ENCODE results near the gene GAREM1. TPM values are rescaled to one million over a fixed set of nuclear protein-coding genes. Genes with fewer than 3 reads are reported as not detected.

Gene GAREM1
- total RNA-seq, 1 experiment from 2014 or later = 11.1 TPM

- 0 out of 2 replicates have a peak, but pooled peaks cover 4% of the 10 kb centered on the region for H3K79me2 ChIP-seq (ENCODE audit: insufficient read depth, low read length)
- H3K9me3 ChIP-seq (ENCODE audit: control insufficient read depth in 1 of 2, insufficient read depth in 1 of 2, low read depth in 1 of 2, low read length in 2 of 2) = no peaks in the 10 kb centered on the region
- no TSS peak for BruUV-seq (replicated peaks)
- CTCF ChIA-PET = no interaction called here
- no peak overlapping the region for H3K27ac ChIP-seq (ENCODE audit: low read depth, low read length)
- DNase-seq (ENCODE audit: low read depth, low spot score) (no peak), ATAC-seq (no peak)
- H3K27me3 ChIP-seq (ENCODE audit: insufficient read depth, low read length) = no peaks in the 10 kb centered on the region
- H3K4me3 ChIP-seq (replicated peaks in 1 of 2; ENCODE audit: low read depth in 1 of 2, low read length in 2 of 2) = no peak overlapping the region
- H4K20me1 ChIP-seq (ENCODE audit: insufficient read depth) = no peaks in the 10 kb centered on the region
- no peak for TF ChIP-seq SP1 (IDR thresholded peaks at IDR 0.05; ENCODE audit: low read depth)
- TF ChIP-seq EGR1 (IDR thresholded peaks at IDR 0.05; ENCODE audit: low read depth) = no peak
- TF ChIP-seq REST (IDR thresholded peaks at IDR 0.05; ENCODE audit: low read depth) = no peak
- no peak overlapping the region for H3K9ac ChIP-seq (ENCODE audit: low read length)
- H3K36me3 ChIP-seq (ENCODE audit: control insufficient read depth in 1 of 2, insufficient read depth in 2 of 2, low read length in 2 of 2) = no peaks in the 10 kb centered on the region
- H2AFZ ChIP-seq (ENCODE audit: low read depth, low read length, poor library complexity, severe bottlenecking) = no peak overlapping the region
- no peaks in the 10 kb centered on the region for H3K9me2 ChIP-seq (ENCODE audit: insufficient read depth)
- POLR2A ChIA-PET = no interaction called here
- H3K4me1 ChIP-seq (ENCODE audit: control insufficient read depth in 1 of 2, insufficient read depth in 2 of 2, low read length in 2 of 2) = no peaks in the 10 kb centered on the region
- RAD21 ChIA-PET (ENCODE audit: low non-redundant PET in 1 of 2, low total read pairs in 2 of 2, uncharacterized antibody in 2 of 2, unreplicated experiment in 2 of 2) = no interaction called here
- intact Hi-C loops (cut with micrococcal nuclease) = no loop called here
- no peak overlapping the region for H3K4me2 ChIP-seq (ENCODE audit: low read length)
Measured at GRCh38 chr18:32446780-32447179, 23.9 kb downstream of the GAREM1 start.

- no peak overlapping the region for H2AFZ ChIP-seq (ENCODE audit: low read depth, low read length, poor library complexity, severe bottlenecking)
- no peak overlapping the region for H3K27ac ChIP-seq (ENCODE audit: low read depth, low read length)
- DNase-seq (ENCODE audit: low read depth, low spot score) (no peak), ATAC-seq (no peak)
- no peak overlapping the region for H3K9ac ChIP-seq (ENCODE audit: low read length)
- H3K4me2 ChIP-seq (ENCODE audit: low read length) = no peak overlapping the region
- H3K27me3 ChIP-seq (ENCODE audit: insufficient read depth, low read length) = no peaks in the 10 kb centered on the region
- RAD21 ChIA-PET (ENCODE audit: low non-redundant PET in 1 of 2, low total read pairs in 2 of 2, uncharacterized antibody in 2 of 2, unreplicated experiment in 2 of 2) = no interaction called here
- H3K4me1 ChIP-seq (ENCODE audit: control insufficient read depth in 1 of 2, insufficient read depth in 2 of 2, low read length in 2 of 2) = no peaks in the 10 kb centered on the region
- H3K79me2 ChIP-seq (ENCODE audit: insufficient read depth, low read length) = 0 out of 2 replicates have a peak, but pooled peaks cover 4% of the 10 kb centered on the region
- H3K9me3 ChIP-seq (ENCODE audit: control insufficient read depth in 1 of 2, insufficient read depth in 1 of 2, low read depth in 1 of 2, low read length in 2 of 2) = no peaks in the 10 kb centered on the region
- no peaks in the 10 kb centered on the region for H3K9me2 ChIP-seq (ENCODE audit: insufficient read depth)
- intact Hi-C loops (cut with micrococcal nuclease) = no loop called here
- POLR2A ChIA-PET = no interaction called here
- no TSS peak for BruUV-seq (replicated peaks)
- CTCF ChIA-PET = no interaction called here
- TF ChIP-seq ZNF274 (IDR thresholded peaks at IDR 0.05; ENCODE audit: low read depth, low read length) = no peak
- no peak for TF ChIP-seq EGR1 (IDR thresholded peaks at IDR 0.05; ENCODE audit: low read depth)
- H3K36me3 ChIP-seq (ENCODE audit: control insufficient read depth in 1 of 2, insufficient read depth in 2 of 2, low read length in 2 of 2) = no peaks in the 10 kb centered on the region
- H3K4me3 ChIP-seq (replicated peaks in 1 of 2; ENCODE audit: low read depth in 1 of 2, low read length in 2 of 2) = no peak overlapping the region
- H4K20me1 ChIP-seq (ENCODE audit: insufficient read depth) = no peaks in the 10 kb centered on the region
Measured at GRCh38 chr18:32445846-32446245, 24.8 kb downstream of the GAREM1 start.

Data from HCT116 (cell line).